Spleen (tissue), 11 donors: ENCODE results near the gene ESR1. TPM values are rescaled to one million over a fixed set of nuclear protein-coding genes. Genes with fewer than 3 reads are reported as not detected.
"Not testable (repeated sequence)": the region's sequence is repeated elsewhere in the genome, so short reads cannot be mapped to it uniquely, and the experiment has no call there.

Experiments
- DNase-seq: peaks from one replicate; pipeline ENCODE4 v3.0.0-alpha.2; 2020
- H3K27ac ChIP-seq, 8 donors: fragments of 200-600 bp; sonication (generic) in 7 of 8; 1 replicate in 4 of 8; 2 replicates in 4 of 8; pipeline versions ENCODE4 v1.5.0 to v1.8.0; 2016 to 2021; ENCODE audit warnings: inconsistent platforms in 4 of 8, mild to moderate bottlenecking in 4 of 8, moderate library complexity in 1 of 8
- H3K27me3 ChIP-seq, 7 donors: fragments of 200-600 bp; sonication (generic) in 6 of 7; replicated peaks in 1 of 7; 1 replicate in 4 of 7; 2 replicates in 3 of 7; pipeline versions ENCODE4 v1.5.0 to v1.8.0; 2016 to 2021; ENCODE audit warnings: inconsistent platforms in 3 of 7, mild to moderate bottlenecking in 1 of 7
- H3K36me3 ChIP-seq, 6 donors: fragments of 200-600 bp; sonication (generic) in 5 of 6; 1 replicate in 4 of 6; 2 replicates in 2 of 6; pipeline versions ENCODE4 v1.5.0 to v1.8.0; 2016 to 2021; ENCODE audit warnings: inconsistent platforms in 2 of 6
- H3K4me1 ChIP-seq, 6 donors: fragments of 200-600 bp; sonication (generic) in 5 of 6; 1 replicate in 3 of 6; 2 replicates in 3 of 6; pipeline versions ENCODE4 v1.5.0 to v1.8.0; 2016 to 2021; ENCODE audit warnings: inconsistent platforms in 3 of 6
- H3K4me3 ChIP-seq, 8 donors: fragments of 200-600 bp; sonication (generic) in 7 of 8; 1 replicate in 4 of 8; 2 replicates in 4 of 8; pipeline versions ENCODE4 v1.5.0 to v1.8.0; 2016 to 2021; ENCODE audit warnings: inconsistent platforms in 4 of 8, mild to moderate bottlenecking in 4 of 8, moderate library complexity in 2 of 8
- H3K9me3 ChIP-seq, 8 donors: fragments of 200-600 bp; sonication (generic) in 7 of 8; 1 replicate in 4 of 8; 2 replicates in 4 of 8; pipeline versions ENCODE4 v1.5.0 to v1.8.0; 2016 to 2021; ENCODE audit warnings: inconsistent platforms in 4 of 8
- POLR2A ChIP-seq, 3 donors: fragments of 450-650 bp; IDR thresholded peaks; one replicate each; pipeline ENCODE4 v1.5.1; 2017; ENCODE audit warnings: antibody characterized with exemption in 3 of 3, mild to moderate bottlenecking in 1 of 3
- POLR2AphosphoS5 ChIP-seq, 3 donors: sonication (generic); formaldehyde crosslinking; IDR thresholded peaks; one replicate each; pipeline ENCODE4 v1.5.1; 2017; ENCODE audit warnings: antibody characterized with exemption in 3 of 3
- WGBS, 5 donors: extraction: QIAGEN DNeasy Blood & Tissue Kit in 3 of 5; methylation state at CpG; one replicate each; pipeline versions ENCODE4 v1.1.5 to v1.1.7; 2013 to 2018; 5-methylcytosine and 5-hydroxymethylcytosine counted together
- intact Hi-C: fragments of 100-400 bp; cut with DNase I; formaldehyde crosslinking; loops from one replicate; pipeline ENCODE4 v1.15.0; 2023; ENCODE audit warnings: low total_unique reads
- polyA plus RNA-seq, 3 donors: library from polyadenylated mRNA; stranded (reverse); fragments of 200-250 nt; gene quantifications; one replicate each; pipeline ENCODE4 v1.2.1, GENCODE V29; 2013
- total RNA-seq, 7 donors: library from RNA; depleted of rRNA in 3 of 7; stranded (reverse); fragments of >200 nt in 3 of 7; fragmentation: NEBNext Ultra II Directional in 4 of 7; extraction: Animal tissue kit (Norgen Biotek cat#: 25700) in 4 of 7; gene quantifications; one replicate each; pipeline versions ENCODE4 v1.1.0 to v1.2.1, GENCODE V29; 2016 to 2021
- TF ChIP-seq, protein P1 (sequence below), 11 experiments: fragments of 200-600 bp in 7 of 11; fragments of 450-650 bp in 4 of 11; sonication (generic) in 4 of 11; IDR thresholded peaks in 8 of 11; conservative IDR thresholded peaks in 3 of 11; 1 replicate in 7 of 11; 2 replicates in 4 of 11; pipeline versions ENCODE4 v1.4.0 to v1.8.0; 2016 to 2021; ENCODE audit warnings: antibody characterized with exemption in 11 of 11, inconsistent platforms in 4 of 11, mild to moderate bottlenecking in 1 of 11
- donor health status: healthy with polysubstance abuse.
- donor health status: DM: no; HTN: no; CAD: no; lungs with moderate emphysema.
- donor health status: DM: no; HTN: no; CAD: no.
- donor health status: Bipolar disorder and iron deficiency.
- donor health status: healthy.
- donor health status: DM: no; HTN: no; CAD: no.
- donor health status: DM: yes; HTN: yes; CAD: no.

The ESR1 gene
- total and polyA plus RNA-seq, 10 donors = 0.35 to 7.3 (median 3.2) TPM

- H3K9me3 ChIP-seq = no peaks in the 10 kb centered on the region
- TF ChIP-seq POLR2AphosphoS5 (IDR thresholded peaks at IDR 0.05) (no peak), POLR2A (IDR thresholded peaks at IDR 0.05) (no peak)
- TF ChIP-seq, protein P1, sequence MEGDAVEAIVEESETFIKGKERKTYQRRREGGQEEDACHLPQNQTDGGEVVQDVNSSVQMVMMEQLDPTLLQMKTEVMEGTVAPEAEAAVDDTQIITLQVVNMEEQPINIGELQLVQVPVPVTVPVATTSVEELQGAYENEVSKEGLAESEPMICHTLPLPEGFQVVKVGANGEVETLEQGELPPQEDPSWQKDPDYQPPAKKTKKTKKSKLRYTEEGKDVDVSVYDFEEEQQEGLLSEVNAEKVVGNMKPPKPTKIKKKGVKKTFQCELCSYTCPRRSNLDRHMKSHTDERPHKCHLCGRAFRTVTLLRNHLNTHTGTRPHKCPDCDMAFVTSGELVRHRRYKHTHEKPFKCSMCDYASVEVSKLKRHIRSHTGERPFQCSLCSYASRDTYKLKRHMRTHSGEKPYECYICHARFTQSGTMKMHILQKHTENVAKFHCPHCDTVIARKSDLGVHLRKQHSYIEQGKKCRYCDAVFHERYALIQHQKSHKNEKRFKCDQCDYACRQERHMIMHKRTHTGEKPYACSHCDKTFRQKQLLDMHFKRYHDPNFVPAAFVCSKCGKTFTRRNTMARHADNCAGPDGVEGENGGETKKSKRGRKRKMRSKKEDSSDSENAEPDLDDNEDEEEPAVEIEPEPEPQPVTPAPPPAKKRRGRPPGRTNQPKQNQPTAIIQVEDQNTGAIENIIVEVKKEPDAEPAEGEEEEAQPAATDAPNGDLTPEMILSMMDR (IDR thresholded peaks at IDR 0.05 in 8 of 11, conservative IDR thresholded peaks at IDR 0.05 in 3 of 11) = no peak
- no peaks in the 10 kb centered on the region for H3K36me3 ChIP-seq
- no peak overlapping the region for H3K27ac ChIP-seq
- intact Hi-C loops = no loop called here
- no peaks in the 10 kb centered on the region for H3K4me1 ChIP-seq
- DNase-seq = no peak
- H3K27me3 ChIP-seq = peaks cover 0 to 3% (median 0%) of the 10 kb centered on the region in 7 donors
- no peak overlapping the region for H3K4me3 ChIP-seq
- WGBS, 5 donors = 74 to 91% (median 86%) methylated on average over 4 of the region's 4 CpGs
Observed at GRCh38 chr6:151974061-151974617, 166.7 kb downstream of the ESR1 start.

DNA sequence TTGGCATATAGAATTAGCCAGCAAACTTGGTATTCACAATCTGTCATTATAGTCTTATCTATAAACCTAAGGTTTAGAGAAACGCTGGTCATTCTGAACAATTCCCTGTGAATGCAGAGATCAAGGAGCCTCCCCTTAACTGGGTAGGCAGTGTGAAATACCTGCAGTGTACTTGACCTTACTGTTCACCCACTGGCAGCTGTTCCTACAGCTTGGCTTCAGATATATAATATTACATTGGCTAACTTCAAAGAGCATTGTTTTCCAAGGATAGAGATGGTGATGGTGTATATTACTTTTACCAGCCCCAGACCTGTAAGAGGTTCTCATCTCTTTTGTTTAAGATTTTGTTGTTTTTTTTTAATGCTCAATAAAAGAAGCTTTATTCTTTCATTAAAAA is 168.3 kb downstream of the ESR1 start:
- TF ChIP-seq POLR2AphosphoS5 (IDR thresholded peaks at IDR 0.05) = no peak
- TF ChIP-seq POLR2A (IDR thresholded peaks at IDR 0.05) = no peak
- TF ChIP-seq, protein P1 (IDR thresholded peaks at IDR 0.05 in 8 of 11, conservative IDR thresholded peaks at IDR 0.05 in 3 of 11) = no peak

GRCh38 chr6:151988199-151988598 is 180.7 kb downstream of the ESR1 start:
- H3K27ac ChIP-seq, H3K27me3 ChIP-seq, H3K36me3 ChIP-seq, intact Hi-C loops, H3K4me1 ChIP-seq, DNase-seq, H3K9me3 ChIP-seq, H3K4me3 ChIP-seq: not testable (repeated sequence)
- 67 to 82% (median 79%) methylated on average over 6 of the region's 6 CpGs for WGBS, 5 donors

More for the DNA sequence above, 168.3 kb downstream of the ESR1 start:
- intact Hi-C loops = no loop called here
- Histone ChIP-seq H3K27me3 (no peaks in the 10 kb centered on the region), H3K27ac (no peak overlapping the region), H3K9me3 (no peaks in the 10 kb centered on the region), H3K4me3 (no peak overlapping the region), H3K4me1 (no peaks in the 10 kb centered on the region), H3K36me3 (no peaks in the 10 kb centered on the region)
- WGBS, 5 donors = 88 to 94% (median 92%) methylated on average over 1 of the region's 1 CpG
- DNase-seq = no peak

DNA sequence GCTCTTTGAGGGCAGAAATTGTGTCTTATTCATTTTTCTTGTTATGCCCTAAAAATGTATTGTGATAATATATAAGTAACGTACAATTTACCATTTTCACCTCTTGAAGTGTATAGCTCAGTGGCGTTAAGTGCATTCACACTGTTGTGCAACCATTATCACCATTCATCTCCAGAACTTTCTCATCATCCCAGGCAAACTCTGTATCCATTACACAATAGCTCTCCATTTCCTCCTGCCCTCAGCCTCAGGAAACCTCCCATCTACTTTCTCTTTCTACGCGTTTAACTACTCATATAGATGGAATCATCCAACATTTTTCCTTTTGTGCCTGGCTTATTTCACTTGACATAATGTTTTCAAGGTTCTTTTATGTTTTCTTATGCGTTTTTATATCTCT is 184.6 kb downstream of the ESR1 start:
- H3K27me3 ChIP-seq = no peaks in the 10 kb centered on the region
- peaks cover 0 to 6% (median 0%) of the 10 kb centered on the region in 8 donors for H3K9me3 ChIP-seq
- no peak for DNase-seq
- intact Hi-C loops = no loop called here
- WGBS, 5 donors = 67 to 90% (median 77%) methylated on average over 5 of the region's 5 CpGs
- H3K36me3 ChIP-seq = no peaks in the 10 kb centered on the region
- no peak overlapping the region for H3K27ac ChIP-seq
- H3K4me3 ChIP-seq = no peak overlapping the region
- no peaks in the 10 kb centered on the region for H3K4me1 ChIP-seq
- no peak for TF ChIP-seq POLR2AphosphoS5 (IDR thresholded peaks at IDR 0.05)
- TF ChIP-seq, protein P1 (IDR thresholded peaks at IDR 0.05 in 8 of 11, conservative IDR thresholded peaks at IDR 0.05 in 3 of 11) = no peak
- TF ChIP-seq POLR2A (IDR thresholded peaks at IDR 0.05) = no peak

- Histone ChIP-seq H3K36me3 (no peaks in the 10 kb centered on the region), H3K4me3 (no peak overlapping the region), H3K9me3 (peaks cover 0 to 6% (median 0%) of the 10 kb centered on the region in 8 donors), H3K27me3 (no peaks in the 10 kb centered on the region), H3K27ac (no peak overlapping the region), H3K4me1 (no peaks in the 10 kb centered on the region)
- DNase-seq = no peak
- 75 to 89% (median 82%) methylated on average over 3 of the region's 3 CpGs for WGBS, 5 donors
- TF ChIP-seq POLR2AphosphoS5 (IDR thresholded peaks at IDR 0.05) (no peak), POLR2A (IDR thresholded peaks at IDR 0.05) (no peak)
- TF ChIP-seq, protein P1 (IDR thresholded peaks at IDR 0.05 in 8 of 11, conservative IDR thresholded peaks at IDR 0.05 in 3 of 11) = no peak
- intact Hi-C loops = no loop called here
Observed at GRCh38 chr6:151993364-151993763, 185.9 kb downstream of the ESR1 start.
